ENCODE data around the gene VPREB3.
A peak's percentile ranks its signal among the peaks of the same experiment; 100 is the strongest.
"Not testable (repeated sequence)": the region's sequence is repeated elsewhere in the genome, so short reads cannot be mapped to it uniquely, and the experiment has no call there.

Gene VPREB3

GRCh38 chr22:23763579-23763945 is 9.3 kb upstream of the VPREB3 start:
- peak; percentile 80 for DNase-seq

- peak; percentile 42 for DNase-seq
Observed at GRCh38 chr22:23762842-23763578, 8.8 kb upstream of the VPREB3 start, which contains the start of gene C22orf15. Gene C22orf15 (plus strand): TSS chr22:23762990. CDS start chr22:23763307, 317 bp downstream.

GRCh38 chr22:23760056-23760455 is 5.8 kb upstream of the VPREB3 start:
- no peak for DNase-seq

- no peak for DNase-seq
Observed at GRCh38 chr22:23759566-23759965, 5.3 kb upstream of the VPREB3 start.

DNA sequence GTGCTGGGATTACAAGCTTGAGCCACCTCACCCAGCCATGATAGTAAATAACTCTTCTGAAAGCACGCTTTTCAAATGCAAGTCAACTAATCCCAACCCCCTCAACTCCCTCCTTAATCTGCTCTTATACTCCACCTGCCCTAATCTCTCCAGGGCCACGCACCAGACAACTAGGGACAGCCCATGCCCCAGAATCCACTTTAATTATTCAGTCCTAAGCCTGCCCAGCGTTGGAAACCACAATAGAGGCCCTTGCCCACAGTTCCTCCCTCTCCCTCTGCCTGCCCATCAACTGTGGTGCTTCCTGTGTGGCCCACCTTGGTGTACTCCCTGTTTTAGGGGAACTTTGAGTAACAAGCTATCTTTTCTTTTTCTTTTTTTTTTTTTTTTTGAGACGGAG is 2.7 kb upstream of the VPREB3 start:
- DNase-seq: no peak

- no peak for DNase-seq
Observed at GRCh38 chr22:23755711-23756110, 1.5 kb upstream of the VPREB3 start.

GRCh38 chr22:23754980-23755636 is 883 bp upstream of the VPREB3 start:
- DNase-seq: no peak

GRCh38 chr22:23753385-23753784 is 840 bp downstream of the VPREB3 start:
- DNase-seq: no peak

- DNase-seq: no peak
Observed at GRCh38 chr22:23752750-23753149, 1.5 kb downstream of the VPREB3 start.

GRCh38 chr22:23752090-23752691 is 2.0 kb downstream of the VPREB3 start:
- no peak for DNase-seq

DNA sequence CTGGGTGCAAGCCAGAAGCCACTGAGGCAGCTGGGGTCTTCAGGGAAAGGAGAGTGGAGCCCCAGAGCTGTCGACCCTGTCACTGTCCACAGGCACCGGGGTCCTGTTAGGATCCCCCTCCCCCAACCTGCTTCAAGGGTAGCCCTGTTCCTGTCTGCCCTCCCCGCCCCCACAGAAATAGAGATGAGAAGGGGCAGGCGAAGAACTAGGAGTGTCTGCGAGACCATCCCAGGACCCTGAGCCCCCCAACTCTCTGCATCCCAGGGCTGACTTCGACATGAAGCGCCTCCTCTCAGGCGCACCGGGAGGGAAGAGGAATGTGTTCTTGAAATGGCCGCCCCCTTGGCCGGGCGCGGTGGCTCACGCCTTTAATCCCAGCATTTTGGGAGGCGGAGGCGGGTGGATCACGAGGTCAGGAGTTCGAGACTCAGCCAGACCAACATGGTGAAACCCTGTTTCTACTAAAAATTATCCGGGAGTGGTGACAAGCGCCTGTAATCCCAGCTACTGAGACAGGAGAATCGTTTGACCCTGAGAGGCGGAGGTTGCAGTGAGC is 2.7 kb downstream of the VPREB3 start:
- DNase-seq: no peak

DNA sequence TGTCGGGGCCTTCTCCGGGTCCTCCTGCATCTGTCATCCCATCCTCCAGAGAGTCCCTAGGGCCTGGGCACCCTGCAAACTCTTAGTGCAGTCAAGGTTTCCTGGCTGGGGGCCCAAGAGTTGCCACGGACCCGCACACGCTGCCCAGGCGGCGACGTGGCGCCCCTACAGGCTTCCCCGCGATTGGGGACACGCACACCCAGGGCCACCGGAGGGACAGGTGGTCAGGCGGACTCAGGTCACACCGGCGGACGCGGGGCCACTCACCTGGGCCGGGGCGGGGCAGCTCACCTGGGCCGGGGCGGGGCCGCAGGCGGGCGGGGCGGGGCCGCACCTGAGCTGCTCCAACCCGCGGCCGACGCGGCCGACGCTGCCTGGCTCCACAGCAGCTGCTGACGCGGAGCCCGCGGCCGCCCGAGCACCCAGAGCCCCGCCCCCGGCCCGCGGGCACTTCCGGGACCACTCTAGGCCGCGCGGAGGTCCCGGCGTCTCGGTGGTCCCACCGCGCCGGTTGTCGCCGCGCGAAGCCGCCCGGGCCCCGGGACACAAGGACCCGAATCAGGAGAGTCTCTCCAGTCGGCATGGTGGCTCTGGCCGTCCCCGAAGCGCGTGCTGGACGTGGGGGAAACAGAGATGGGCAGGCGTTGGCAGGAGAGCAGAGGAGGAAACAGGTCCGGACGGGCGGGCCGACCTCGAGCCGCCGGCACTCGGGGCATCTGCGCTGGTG is 3.3 kb downstream of the VPREB3 start, which contains the start of gene ZNF70:
TSS of gene ZNF70 (minus strand) at position 399 of the 727 bp plus-strand sequence. CDS start 5,972 bp downstream, outside the sequence.
- peak; percentile 86 for DNase-seq

GRCh38 chr22:23750367-23750713 is 3.9 kb downstream of the VPREB3 start:
- no peak for DNase-seq

DNA sequence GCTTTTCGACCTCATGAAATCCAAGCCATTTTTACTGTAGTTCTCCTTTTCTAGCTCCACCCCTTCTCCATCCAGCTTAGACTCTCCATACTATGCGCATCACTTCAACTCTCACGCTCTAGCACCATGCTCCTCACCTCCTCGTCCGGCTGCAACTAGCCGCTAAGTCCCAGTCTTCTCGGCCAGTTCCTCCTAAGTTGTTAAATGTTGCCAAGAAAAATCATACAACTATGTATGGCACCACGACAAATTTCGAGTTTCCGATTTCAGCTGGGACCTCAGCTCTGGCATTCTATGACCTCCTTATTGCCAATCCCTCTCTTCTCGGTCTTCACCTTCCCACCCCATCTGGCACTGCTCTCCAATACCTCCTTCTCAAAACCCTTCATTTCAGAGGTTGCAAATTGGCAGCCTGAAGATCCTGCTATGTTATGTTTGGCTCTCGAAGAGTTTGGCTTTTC is 4.4 kb downstream of the VPREB3 start:
- DNase-seq: no peak

- no peak for DNase-seq
Observed at GRCh38 chr22:23745791-23746190, 8.4 kb downstream of the VPREB3 start.

GRCh38 chr22:23744485-23744884 is 9.7 kb downstream of the VPREB3 start:
- no peak for DNase-seq

DNA sequence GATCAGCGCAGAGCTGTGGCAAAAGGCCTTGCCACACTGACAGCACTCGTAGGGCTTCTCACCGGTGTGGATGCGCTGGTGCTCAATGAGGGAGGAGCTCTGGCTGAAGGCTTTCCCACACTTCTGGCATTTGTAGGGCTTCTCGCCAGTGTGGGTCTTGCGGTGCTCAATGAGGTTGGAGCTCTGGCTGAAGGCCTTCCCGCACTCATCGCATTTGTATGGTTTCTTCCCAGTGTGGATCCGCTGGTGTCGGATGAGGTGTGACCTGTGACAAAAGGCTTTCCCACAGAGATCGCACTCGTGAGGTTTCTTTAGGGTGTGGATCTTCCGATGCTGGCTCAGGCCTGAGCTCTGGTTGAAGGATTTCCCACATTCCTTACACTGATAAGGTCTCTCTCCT is 10.2 kb downstream of the VPREB3 start:
- no peak for DNase-seq

DNA sequence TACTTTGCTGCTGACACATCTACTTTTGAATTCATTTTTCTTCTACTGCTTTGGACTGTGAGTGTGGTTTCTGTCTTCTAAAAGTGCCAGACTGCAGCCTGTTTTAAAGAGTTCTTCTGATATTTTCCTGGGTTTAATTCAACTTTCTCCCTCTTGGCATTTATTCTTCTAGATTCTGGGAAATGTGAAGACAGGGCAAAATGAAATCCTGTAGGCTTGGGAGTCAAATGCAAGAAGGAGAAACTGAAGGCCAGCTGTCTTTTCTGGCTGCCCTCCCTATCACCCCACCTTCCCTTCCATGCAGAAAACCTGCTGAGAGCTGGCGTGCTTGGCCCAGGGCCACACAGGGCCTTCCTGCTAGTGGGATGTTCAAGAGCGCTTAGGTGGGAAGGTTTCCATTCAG is 10.9 kb downstream of the VPREB3 start:
- DNase-seq: no peak

DNA sequence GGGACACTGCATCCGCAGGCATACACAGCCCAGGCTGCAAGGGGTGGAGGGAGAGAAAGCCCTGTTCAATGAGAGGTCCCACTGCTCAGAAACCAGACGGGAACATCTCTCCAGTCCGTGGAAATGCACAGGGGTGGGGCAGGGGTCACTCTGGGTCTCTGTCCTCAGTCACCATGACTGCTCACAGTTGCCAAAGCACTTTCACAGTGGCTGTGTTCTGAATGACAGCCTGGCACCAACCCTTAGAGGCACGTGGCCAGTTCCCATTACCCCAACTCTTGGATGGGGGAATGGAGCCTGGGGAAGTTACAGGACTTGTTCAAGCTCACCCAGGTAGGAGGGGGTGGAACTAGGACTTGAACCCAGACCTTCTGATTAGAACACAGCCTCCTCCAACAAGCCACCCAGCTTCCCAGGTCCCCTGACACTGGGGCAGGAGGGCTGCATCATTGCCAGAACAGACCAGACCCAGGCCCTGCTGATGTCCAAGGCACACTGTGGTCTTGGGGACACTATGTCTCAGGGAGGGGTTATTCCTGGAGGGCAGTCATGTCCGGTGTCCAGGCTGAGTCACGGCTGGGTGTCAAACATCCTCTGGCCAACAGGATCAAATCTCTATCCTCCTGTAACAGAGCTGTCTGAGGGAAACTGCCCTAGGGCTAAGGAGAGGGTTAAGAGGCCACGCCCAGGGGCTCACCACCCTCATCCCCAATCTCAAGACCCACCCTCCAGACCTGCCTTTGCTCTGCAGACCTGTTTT is 11.5 kb downstream of the VPREB3 start:
- DNase-seq: no peak

- DNase-seq: no peak
Observed at GRCh38 chr22:23737696-23738095, 16.5 kb downstream of the VPREB3 start.

DNA sequence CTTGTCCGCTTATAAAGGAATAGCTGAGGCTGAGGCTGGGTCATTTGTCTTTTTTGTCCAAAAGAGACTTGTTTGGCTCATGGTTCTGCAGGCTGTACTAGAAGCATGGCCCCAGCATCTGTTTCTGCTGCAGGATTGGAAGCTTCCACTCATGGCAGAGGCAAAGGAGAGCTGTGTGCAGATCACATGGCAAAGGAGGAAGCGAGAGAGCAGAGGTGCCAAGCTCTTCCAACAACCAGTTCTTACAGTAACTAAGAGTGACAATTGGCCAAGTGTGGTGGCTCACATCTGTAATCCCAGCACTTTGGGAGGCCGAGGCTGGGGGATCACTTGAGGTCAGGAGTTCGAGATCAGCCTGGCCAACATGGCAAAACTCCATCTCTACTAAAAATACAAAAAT is 26.1 kb downstream of the VPREB3 start:
- DNase-seq: not testable (repeated sequence)

DNA sequence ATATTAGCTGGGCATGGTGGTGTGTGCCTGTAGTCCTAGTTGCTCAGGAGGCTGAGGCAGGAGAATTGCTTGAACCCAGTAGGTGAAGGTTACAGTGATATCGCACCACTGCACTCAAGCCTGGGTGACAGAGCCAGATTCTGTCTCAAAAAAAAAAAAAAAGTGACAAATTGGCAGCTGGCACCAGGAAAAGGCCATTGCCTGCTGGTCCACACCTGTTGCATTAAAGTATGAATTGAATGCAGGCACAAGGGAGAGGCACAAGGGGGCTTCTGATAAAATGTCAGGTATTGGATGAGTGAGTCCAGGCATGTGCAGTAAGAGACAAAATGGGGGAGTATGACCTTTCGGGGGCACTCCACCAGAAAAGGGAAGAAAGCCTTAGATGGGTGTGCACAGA is 31.5 kb downstream of the VPREB3 start:
- DNase-seq: no peak

Measured in stimulated activated CD8-positive, alpha-beta memory T cell treated with anti-CD3 and anti-CD28 coated beads, Interleukin-4, amount 100 ng/mL, for 48 hours (primary cell).